COLO829 (cell line): ENCODE measurements around the gene VSX1.

Experiments used
- DNase-seq: peaks from one replicate; pipeline ENCODE4 v3.0.0; 2012; ENCODE audit warnings: low spot score

VSX1 gene

GRCh38 chr20:25081730-25082497, at the start of gene VSX1:
TSS of gene VSX1 (minus strand) at chr20:25082141. CDS start at chr20:25082096, 45 bp downstream.
- no peak for DNase-seq

GRCh38 chr20:25129908-25130307, 48.0 kb upstream of the VSX1 start:
- no peak for DNase-seq

- DNase-seq = no peak
Observed at GRCh38 chr20:25129428-25129827, 47.5 kb upstream of the VSX1 start.

DNA sequence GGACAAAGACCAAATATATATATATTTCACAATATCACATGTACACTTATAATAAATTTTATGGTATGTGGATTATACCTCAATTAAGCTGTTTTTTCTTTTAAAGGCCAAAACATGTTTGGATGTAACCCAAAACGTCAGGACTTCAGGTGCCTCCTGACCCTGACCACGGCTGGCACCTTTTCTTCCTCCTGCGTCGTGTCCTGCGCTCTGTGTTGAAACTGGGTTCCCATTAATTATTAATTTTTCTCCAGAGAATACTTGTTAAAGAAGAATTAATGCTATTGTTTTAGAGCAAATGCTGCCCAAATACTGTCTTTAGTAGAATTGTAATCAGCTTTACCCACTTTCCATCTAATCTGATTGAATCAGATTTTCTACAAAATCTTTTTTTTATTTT, 46.7 kb upstream of the VSX1 start:
- DNase-seq = no peak

DNA sequence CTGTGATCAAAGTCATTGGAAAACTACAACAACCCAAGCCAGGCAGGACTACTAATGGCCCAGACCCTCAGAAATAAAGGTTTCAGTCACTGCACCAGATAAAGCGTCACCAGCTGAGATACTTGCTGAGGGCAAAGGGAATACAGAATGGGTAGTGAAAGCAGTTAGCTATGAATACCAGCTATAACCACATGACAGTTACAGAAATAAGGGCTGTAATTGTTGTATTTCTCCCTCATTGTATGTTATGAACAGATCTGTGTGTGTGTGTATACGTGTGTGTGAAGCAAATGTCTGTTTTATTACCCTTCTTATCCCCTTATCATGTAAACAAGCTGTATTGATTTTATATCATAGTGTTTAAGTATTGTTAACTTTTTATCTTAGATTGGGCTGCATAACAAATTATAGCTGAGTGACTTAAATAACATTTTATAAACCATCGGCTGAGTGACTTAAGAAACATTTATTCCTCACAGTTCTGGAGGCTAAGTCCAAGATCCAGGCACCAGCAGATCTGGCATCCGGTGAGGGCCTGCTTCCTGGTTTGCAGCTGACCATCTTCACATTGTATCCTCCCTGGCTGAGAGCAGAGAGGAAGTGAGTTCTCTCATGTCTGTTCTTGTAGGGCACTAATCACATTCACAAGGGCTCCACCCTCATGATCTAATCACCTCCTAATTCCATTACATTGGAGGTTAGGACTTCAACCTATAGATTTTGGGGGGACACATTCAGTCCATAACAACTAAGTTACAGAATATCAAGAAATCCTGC, 46.0 kb upstream of the VSX1 start:
- DNase-seq = no peak

DNA sequence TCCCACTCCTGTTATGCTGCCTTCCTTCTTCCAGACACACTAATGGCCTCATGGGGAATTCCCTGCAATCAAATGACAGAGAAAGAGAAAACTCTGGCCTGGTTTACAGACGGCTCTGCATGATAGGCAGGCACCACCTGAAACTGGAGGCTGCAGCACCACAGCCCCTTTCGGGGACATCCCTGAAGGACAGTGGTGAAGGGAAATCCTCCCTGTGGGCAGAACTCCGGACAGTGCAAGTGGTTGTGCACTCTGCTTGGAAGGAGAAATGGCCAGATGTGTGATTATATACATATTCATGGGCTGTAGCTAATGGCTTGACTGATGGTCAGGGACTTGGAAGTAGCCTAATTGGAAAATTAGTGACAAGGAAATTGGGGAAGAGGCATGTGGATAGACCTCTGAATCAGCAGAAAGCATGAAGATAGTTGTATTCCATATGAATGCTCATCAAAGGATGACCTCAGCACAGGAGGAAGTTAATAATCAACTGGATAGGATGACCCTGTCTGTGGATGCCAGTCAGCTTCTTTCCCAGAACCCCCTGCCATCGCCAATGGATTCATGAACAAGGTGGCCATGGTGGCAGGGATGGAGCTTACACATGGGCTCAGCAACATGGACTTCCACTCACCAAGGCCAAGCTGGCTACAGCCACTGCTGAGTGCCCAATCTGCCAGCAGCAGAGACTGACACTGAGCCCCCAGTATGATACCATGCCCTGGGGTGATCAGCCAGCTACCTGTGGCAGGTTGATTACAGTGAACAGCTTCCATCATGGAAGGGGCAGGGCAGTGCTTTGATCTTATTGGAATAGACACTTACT, 44.5 kb upstream of the VSX1 start:
- no peak for DNase-seq

GRCh38 chr20:25125636-25126035, 43.7 kb upstream of the VSX1 start:
- no peak for DNase-seq

GRCh38 chr20:25120920-25121319, 39.0 kb upstream of the VSX1 start:
- no peak for DNase-seq

DNA sequence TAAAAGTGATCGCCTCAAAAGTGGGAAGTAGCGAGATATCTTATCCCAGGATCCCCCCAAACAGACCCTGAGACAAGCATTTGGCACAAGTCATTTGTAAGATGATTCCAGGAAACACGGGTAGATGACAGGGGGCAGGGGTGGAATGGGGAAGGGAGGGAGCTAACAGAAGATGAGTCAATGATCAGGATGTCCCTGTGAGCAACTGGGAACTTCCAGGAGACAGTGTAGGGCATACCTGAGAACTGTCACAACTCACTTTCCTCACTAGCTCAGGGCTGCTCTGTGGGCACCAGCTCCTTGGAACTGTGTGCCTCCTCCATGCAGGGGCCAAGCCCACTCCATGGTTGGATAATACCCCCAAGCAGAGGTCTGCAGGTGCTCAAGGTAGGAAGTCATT, 38.5 kb upstream of the VSX1 start:
- DNase-seq = no peak

- no peak for DNase-seq
Observed at GRCh38 chr20:25118529-25118928, 36.6 kb upstream of the VSX1 start.

- no peak for DNase-seq
Observed at GRCh38 chr20:25117990-25118389, 36.0 kb upstream of the VSX1 start.

GRCh38 chr20:25116739-25117458, 35.0 kb upstream of the VSX1 start:
- no peak for DNase-seq

DNA sequence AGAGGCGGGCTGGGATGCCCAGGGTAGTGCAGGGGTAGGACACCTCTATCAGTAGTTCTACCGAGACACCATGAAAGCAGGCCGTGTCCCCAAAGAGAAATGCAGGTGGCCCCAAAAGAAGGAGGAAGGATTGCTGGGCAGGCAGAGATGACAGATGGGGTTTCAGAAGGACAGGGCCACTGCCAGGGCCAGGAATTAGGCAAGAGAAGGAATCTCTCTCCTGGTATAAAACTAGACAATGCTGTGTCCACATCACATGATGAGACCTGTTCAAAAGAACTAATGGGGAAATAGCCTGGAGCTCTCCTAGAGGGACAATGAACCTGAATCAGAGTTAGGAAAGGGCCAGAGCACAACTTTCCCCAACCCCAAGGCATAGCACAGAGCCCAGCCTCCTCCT, 21.6 kb upstream of the VSX1 start:
- DNase-seq = no peak

GRCh38 chr20:25100914-25101313, 19.0 kb upstream of the VSX1 start:
- no peak for DNase-seq

- DNase-seq = no peak
Observed at GRCh38 chr20:25099601-25100140, 17.7 kb upstream of the VSX1 start.

- no peak for DNase-seq
Observed at GRCh38 chr20:25097498-25097897, 15.6 kb upstream of the VSX1 start.

GRCh38 chr20:25090492-25091429, 8.8 kb upstream of the VSX1 start:
- no peak for DNase-seq

GRCh38 chr20:25089662-25090061, 7.7 kb upstream of the VSX1 start:
- DNase-seq = no peak

DNA sequence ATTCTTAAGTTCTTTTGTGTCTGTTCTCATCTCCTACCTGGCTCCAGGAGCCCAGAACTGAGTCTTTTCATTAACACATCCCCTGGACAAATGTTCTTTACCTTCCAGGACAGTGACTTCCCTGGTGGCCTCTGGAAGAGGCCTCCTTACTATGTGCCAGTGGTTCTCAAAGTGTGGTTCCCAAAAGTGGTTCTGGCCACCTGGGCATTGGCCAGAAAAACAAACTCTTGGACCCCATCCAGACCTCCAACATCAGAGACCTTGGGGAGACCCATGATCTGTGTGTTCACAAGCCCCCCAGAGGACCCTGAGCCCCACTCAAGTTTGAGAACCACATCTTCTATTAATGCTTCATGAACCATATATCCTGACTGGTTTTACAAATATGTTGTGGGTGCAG, 7.2 kb upstream of the VSX1 start:
- no peak for DNase-seq

DNA sequence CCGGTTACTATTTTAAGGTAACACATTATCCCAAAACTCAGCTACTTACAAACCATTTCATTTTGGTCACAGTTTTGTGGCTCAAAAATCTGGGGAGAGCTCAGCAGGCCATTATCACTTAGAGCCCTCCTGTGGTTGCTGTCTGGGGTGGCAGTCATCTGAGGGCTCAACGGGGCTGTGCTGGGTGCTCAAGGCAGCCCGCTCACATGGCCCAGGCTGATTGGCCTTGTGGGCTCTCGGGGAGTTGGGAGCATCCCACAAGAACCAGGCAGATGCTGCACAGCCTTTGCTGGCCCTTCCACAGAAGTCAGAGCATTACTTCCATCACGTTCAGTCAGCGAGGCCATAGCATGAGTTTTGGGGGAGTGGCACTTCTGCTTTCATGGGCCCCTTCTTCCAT, 6.3 kb upstream of the VSX1 start:
- DNase-seq = no peak
